Lower leg skin (tissue), 4 donors: ENCODE data around the gene RPL35A. TPM values are rescaled to one million over a fixed set of nuclear protein-coding genes. Genes with fewer than 3 reads are reported as not detected.
"Not testable (repeated sequence)": the region's sequence is repeated elsewhere in the genome, so short reads cannot be mapped to it uniquely, and the experiment has no call there.

Experiments
- DNase-seq, 2 donors: peaks; one replicate each; pipeline ENCODE4 v3.0.0-alpha.2; 2019; ENCODE audit warnings: low spot score in 2 of 2
- H3K4me3 ChIP-seq: fragments of 200-600 bp; sonication (generic); 2 replicates; pipeline ENCODE4 v1.5.1; 2017; ENCODE audit warnings: mild to moderate bottlenecking, low read depth; ENCODE audit not compliant: poor library complexity, severe bottlenecking
- CTCF ChIP-seq, 3 donors: fragments of 450-650 bp; IDR thresholded peaks; one replicate each; pipeline ENCODE4 v1.5.1; 2016; ENCODE audit warnings: antibody characterized with exemption in 3 of 3, mild to moderate bottlenecking in 3 of 3, moderate library complexity in 2 of 3
- POLR2A ChIP-seq, 2 donors: fragments of 450-650 bp; IDR thresholded peaks; one replicate each; pipeline ENCODE4 v1.6.1; 2016 to 2017; ENCODE audit warnings: antibody characterized with exemption in 2 of 2, mild to moderate bottlenecking in 1 of 2, moderate library complexity in 1 of 2
- WGBS, 2 donors: methylation state at CpG; one replicate each; pipeline ENCODE4 v1.1.5; 2018; 5-methylcytosine and 5-hydroxymethylcytosine counted together
- intact Hi-C: fragments of 100-400 bp; cut with DNase I; formaldehyde crosslinking; loops from one replicate; pipeline ENCODE4 v1.15.0; 2023; ENCODE audit warnings: low total_unique reads
- total RNA-seq, 4 donors: library from RNA; depleted of rRNA; stranded (reverse); fragments of >200 nt; gene quantifications; one replicate each; pipeline ENCODE4 v1.1.0, GENCODE V29; 2016

RPL35A gene
- total RNA-seq, 4 donors from 2014 or later, result 667 to 1,167 (median 835) TPM

- no peak for TF ChIP-seq POLR2A (IDR thresholded peaks at IDR 0.05)
- DNase-seq, result no peak
- no peak overlapping the region for H3K4me3 ChIP-seq
- 85 to 86% methylated on average over 5 of the region's 5 CpGs for WGBS, 2 donors
- intact Hi-C loops, result no loop called here
Observed at GRCh38 chr3:197957790-197958133, 7.8 kb downstream of the RPL35A start.

GRCh38 chr3:197958346-197958745 lies 8.4 kb downstream of the RPL35A start:
- WGBS, 2 donors, result 91 to 94% methylated on average over 4 of the region's 4 CpGs
- intact Hi-C loops, result no loop called here
- TF ChIP-seq POLR2A (IDR thresholded peaks at IDR 0.05) (no peak), CTCF (IDR thresholded peaks at IDR 0.05) (no peak)

GRCh38 chr3:197958848-197959247 lies 8.9 kb downstream of the RPL35A start:
- H3K4me3 ChIP-seq, DNase-seq, intact Hi-C loops: not testable (repeated sequence)
- 86 to 91% methylated on average over 19 of the region's 19 CpGs for WGBS, 2 donors

More at GRCh38 chr3:197958346-197958745, 8.4 kb downstream of the RPL35A start:
- H3K4me3 ChIP-seq, result no peak overlapping the region
- no peak for DNase-seq

- 41 to 42% methylated on average over 6 of the region's 6 CpGs for WGBS, 2 donors
- H3K4me3 ChIP-seq, result no peak overlapping the region
- intact Hi-C loops, result no loop called here
- DNase-seq, result no peak
- TF ChIP-seq CTCF (IDR thresholded peaks at IDR 0.05) (no peak), POLR2A (IDR thresholded peaks at IDR 0.05) (no peak)
Observed at GRCh38 chr3:197959500-197959890, 9.5 kb downstream of the RPL35A start.

GRCh38 chr3:197959891-197960693 lies 10.1 kb downstream of the RPL35A start, which contains the start of gene LMLN:
TSS of gene LMLN (plus strand) at chr3:197960217. CDS start at chr3:197960246, 29 bp downstream.
- peak within 1 kb of the TSS; percentile 66 for H3K4me3 ChIP-seq
- TF ChIP-seq CTCF (IDR thresholded peaks at IDR 0.05), result no peak
- no peak for TF ChIP-seq POLR2A (IDR thresholded peaks at IDR 0.05)
- intact Hi-C loops, result no loop called here
- WGBS, 2 donors, result 0% methylated on average over 48 to 56 of the region's 62 CpGs
- peak; percentile 95 to 99 for DNase-seq

- peak overlapping the region; percentile 66 for H3K4me3 ChIP-seq
- DNase-seq, result no peak
- TF ChIP-seq POLR2A (IDR thresholded peaks at IDR 0.05) (no peak), CTCF (IDR thresholded peaks at IDR 0.05) (no peak)
- intact Hi-C loops, result no loop called here
- WGBS, 2 donors, result 8 to 9% methylated on average over 23 of the region's 23 CpGs
Observed at GRCh38 chr3:197960694-197961581, 10.9 kb downstream of the RPL35A start.
